DMS79 (cell line): ENCODE results near the gene CRAT.
A peak's percentile ranks its signal among the peaks of the same experiment; 100 is the strongest.

Source experiments
- DNase-seq: peaks from one replicate; lab custom pipeline; 2025; lab: John Stamatoyannopoulos, UW

The CRAT gene

GRCh38 chr9:129110740-129111527, at the start of gene CRAT, which contains the start of gene PTPA:
Gene CRAT, minus strand, starts transcription at chr9:129110793. Its CDS starts 284 bp downstream, at chr9:129110509.
Gene PTPA, plus strand, starts transcription at chr9:129111415. Its CDS starts 186 bp downstream, at chr9:129111601.
- peak; percentile 77 for DNase-seq

GRCh38 chr9:129156163-129156562, 45.6 kb upstream of the CRAT start:
- DNase-seq = no peak

GRCh38 chr9:129154866-129155477, 44.4 kb upstream of the CRAT start:
- DNase-seq = no peak

- DNase-seq = no peak
These were observed 40.9 kb upstream of the CRAT start for GRCh38 chr9:129151469-129151868.

- no peak for DNase-seq
These were observed 40.1 kb upstream of the CRAT start for GRCh38 chr9:129150672-129151211.

- DNase-seq = no peak
These were observed 39.5 kb upstream of the CRAT start for GRCh38 chr9:129150122-129150521.

- DNase-seq = no peak
These were observed 38.8 kb upstream of the CRAT start for GRCh38 chr9:129149442-129149841.

GRCh38 chr9:129148463-129149204, 38.0 kb upstream of the CRAT start:
- DNase-seq = no peak

GRCh38 chr9:129146441-129146941, 35.9 kb upstream of the CRAT start:
- no peak for DNase-seq

GRCh38 chr9:129145841-129146292, 35.3 kb upstream of the CRAT start:
- no peak for DNase-seq

GRCh38 chr9:129145316-129145715, 34.7 kb upstream of the CRAT start:
- DNase-seq = no peak

GRCh38 chr9:129143031-129143927, 32.7 kb upstream of the CRAT start:
- peak; percentile 3 for DNase-seq

GRCh38 chr9:129142138-129142935, 31.7 kb upstream of the CRAT start:
- DNase-seq = no peak

GRCh38 chr9:129141066-129142041, 30.8 kb upstream of the CRAT start:
- peak; percentile 38 for DNase-seq

- peak; percentile 57 for DNase-seq
These were observed 29.9 kb upstream of the CRAT start for GRCh38 chr9:129140397-129141065.

- peak; percentile 92 for DNase-seq
These were observed 29.4 kb upstream of the CRAT start for GRCh38 chr9:129139993-129140396.

GRCh38 chr9:129139233-129139992, 28.8 kb upstream of the CRAT start:
- peak; percentile 83 for DNase-seq
